GM21717 (cell line): ENCODE data around the gene SEC61G.

Experiments used
- ATAC-seq: cut with Tn5 transposase; IDR thresholded peaks from one replicate; pipeline ENCODE4 v1.9.1; 2021; ENCODE audit warnings: mild to moderate bottlenecking, moderate library complexity; ENCODE audit not compliant: unreplicated experiment

SEC61G gene

GRCh38 chr7:54758702-54759592, at the start of gene SEC61G:
TSS of gene SEC61G (minus strand) at chr7:54759211. CDS start at chr7:54757588, 1,623 bp downstream.
- ATAC-seq, result peak; percentile 91

DNA sequence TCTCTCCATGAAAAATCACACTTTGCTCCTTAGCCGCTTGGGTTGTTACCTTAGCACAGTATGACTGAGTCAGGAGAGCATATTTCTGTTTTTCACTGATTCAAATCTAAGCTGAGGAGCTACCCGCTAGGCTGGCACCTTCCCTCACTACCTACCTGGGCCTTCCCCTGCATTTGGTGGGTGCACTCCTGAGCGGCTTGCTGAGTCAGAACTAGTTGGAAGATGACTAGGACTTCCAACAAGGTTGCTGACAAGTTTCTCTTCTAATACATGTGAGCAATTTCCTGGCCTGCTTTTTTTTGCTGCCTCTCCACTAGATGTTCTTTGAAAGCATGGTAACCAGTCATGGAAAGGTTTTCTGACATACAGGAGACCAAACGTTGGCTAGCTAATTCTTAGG, 43.8 kb upstream of the SEC61G start:
- peak; percentile 80 for ATAC-seq

- ATAC-seq, result no peak
Measured at GRCh38 chr7:54802114-54802513, 43.1 kb upstream of the SEC61G start.

DNA sequence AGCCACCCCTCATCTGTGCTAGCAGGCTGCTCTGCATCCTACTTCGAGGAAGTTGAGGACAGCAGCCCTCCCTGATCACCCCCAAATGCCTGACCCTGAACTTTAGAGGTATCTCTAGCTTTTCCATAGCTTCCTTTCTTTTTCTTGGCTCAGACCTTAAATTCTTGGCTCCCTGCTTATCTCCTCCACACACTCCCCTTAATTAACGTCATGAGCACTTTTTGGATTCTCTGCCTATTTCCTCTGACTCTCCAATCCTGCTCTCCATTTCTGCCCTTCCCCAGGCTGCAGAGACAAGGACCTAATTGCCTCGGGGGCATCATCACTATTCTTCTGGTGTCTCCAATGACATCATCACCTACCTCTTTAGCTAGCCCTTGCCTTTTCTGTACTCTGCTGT, 40.8 kb upstream of the SEC61G start:
- ATAC-seq, result no peak

- no peak for ATAC-seq
Measured at GRCh38 chr7:54798530-54798929, 39.5 kb upstream of the SEC61G start.

- no peak for ATAC-seq
Measured at GRCh38 chr7:54796853-54797252, 37.8 kb upstream of the SEC61G start.

DNA sequence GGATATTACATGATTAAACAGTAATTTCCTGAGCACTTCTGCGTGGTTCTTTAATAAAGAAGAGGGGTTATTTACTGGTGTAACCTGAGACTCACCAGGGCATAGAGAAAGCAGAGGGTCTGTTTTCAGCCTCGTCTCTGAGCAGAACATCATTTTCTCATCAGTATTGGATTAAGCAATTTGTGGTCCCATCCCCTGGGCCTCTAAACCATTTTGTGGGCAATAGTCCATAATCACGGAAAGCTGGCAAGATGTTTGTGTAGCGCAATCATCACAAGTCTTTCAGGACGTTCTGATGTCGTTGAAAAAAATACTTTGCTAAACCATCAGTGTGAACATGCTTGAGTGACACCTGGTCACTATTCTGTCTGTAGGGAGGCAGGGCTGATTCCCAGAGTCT, 37.1 kb upstream of the SEC61G start:
- ATAC-seq, result no peak

DNA sequence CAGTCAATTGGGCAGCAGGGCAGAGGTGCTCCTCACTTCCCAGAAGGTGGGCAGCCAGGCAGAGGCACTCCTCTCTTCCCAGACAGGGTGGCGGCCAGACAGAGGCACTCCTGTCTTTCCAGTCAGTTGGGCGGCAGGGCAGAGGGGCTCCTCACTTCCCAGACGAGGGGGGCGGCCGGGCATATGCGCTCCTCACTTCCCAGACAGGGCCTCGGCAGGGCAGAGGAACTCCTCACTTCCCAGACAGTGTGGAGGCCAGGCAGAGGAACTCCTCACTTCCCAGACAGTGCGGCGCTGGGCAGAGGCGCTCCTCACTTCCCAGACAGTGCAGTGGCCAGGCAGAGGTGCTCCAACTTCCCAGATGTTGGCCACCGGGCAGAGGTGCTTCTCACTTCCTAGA, 33.4 kb upstream of the SEC61G start:
- no peak for ATAC-seq

GRCh38 chr7:54788664-54789063, 29.7 kb upstream of the SEC61G start:
- ATAC-seq, result peak; percentile 87

DNA sequence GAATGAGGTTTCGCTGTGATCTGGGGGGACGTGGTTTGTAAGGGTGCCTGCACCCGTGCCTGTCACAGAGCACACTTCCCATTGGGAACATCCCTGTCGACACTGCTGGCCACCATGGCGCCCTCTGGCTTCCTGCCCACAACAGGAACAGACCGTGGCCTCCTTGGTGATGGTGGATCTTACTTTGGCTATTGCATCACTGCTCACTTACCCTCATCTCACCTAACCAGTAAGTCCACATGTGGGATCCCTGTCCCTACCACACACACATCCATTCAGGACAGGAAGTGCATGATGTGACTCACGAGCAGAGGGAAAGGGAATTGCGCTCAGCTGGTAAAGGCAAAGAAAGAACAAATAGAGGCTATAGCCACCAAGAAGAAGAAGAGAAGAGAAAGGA, 26.2 kb upstream of the SEC61G start:
- ATAC-seq, result no peak

DNA sequence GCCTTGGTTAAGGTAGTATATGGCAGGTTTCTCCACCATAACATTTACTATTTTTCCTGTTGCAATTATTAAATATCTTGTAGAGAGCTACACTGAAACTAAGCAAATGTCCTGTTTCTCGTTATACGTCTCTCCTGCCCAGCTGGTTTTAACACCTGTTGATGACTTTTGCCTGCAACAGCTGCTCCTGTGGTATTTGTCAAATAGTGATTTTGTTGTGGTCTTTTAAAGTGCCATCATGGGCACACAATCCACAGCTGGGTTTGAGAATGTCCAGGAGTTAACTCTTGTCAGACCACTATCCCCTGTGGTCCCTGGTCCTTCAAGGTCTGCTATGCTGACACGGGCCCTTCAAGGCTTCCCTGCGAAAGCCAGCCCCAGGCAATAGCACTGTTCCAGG, 24.9 kb upstream of the SEC61G start:
- ATAC-seq, result no peak

- ATAC-seq, result no peak
Measured at GRCh38 chr7:54782829-54783228, 23.8 kb upstream of the SEC61G start.

DNA sequence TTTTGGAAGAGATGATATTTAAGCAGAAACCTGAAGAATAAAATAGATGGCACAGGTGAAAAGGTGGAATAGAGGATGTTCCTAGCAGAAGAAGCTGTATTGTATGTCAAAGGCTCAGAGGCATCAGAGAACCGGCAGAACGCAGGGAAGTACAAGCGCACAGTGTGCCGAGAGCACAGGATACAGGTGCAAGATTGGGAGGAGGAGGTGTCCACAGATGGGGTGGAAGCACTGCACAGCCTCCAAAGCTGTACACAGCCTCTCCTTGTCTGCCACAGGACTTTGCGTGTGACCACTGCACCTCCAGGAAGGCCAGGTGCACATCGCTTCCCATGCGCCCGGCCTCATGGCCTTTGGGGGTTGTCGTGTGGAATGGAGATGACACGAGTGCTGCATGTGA, 23.3 kb upstream of the SEC61G start:
- no peak for ATAC-seq

GRCh38 chr7:54781134-54781920, 22.3 kb upstream of the SEC61G start:
- ATAC-seq, result no peak

GRCh38 chr7:54780490-54780889, 21.5 kb upstream of the SEC61G start:
- no peak for ATAC-seq

GRCh38 chr7:54778696-54779540, 19.9 kb upstream of the SEC61G start:
- no peak for ATAC-seq

GRCh38 chr7:54778166-54778565, 19.2 kb upstream of the SEC61G start:
- ATAC-seq, result no peak

DNA sequence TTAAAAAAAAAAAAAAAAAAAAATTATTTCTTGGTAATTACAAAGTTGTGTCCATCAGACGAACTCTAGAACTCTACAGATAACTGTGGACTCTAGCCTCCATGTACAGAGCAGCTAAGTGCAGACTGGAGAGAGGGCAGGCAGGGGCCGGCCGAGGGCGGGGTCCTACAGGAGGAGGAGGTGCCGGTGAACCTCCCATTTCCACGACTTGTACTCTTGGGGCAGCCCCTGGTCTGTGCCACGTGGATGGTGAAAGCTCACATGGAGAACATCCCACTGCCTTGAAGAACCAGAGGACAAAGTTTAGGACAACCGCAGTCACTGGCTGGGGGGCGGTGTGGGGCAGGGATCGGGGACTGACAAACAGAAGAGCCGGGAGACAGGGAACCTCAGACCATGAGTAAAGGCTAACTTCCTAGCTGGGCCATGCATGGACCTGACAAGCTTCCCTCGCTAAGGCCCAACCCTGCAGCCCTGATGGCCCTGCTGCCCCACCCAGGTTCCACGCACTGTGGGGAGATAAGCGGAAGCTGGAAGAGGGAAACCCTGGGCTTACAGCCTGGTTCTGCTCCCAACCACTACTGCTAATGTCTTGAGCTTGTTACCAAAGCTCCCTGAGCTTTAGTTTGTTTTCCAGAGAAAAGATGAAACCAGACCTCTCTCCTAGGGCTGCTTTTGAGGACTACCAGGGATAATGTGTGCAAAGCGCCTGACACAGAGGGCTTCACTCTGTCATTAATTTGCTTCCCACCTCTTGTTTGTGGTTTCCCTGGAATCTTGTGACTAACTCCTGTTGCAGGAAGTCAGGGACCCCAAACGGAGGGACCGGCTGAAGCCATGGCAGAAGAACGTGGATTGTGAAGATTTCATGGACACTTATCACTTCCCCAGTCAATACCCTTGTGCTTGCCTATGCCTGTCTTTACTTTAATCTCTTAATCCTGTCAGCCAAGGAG, 16.1 kb upstream of the SEC61G start:
- no peak for ATAC-seq

DNA sequence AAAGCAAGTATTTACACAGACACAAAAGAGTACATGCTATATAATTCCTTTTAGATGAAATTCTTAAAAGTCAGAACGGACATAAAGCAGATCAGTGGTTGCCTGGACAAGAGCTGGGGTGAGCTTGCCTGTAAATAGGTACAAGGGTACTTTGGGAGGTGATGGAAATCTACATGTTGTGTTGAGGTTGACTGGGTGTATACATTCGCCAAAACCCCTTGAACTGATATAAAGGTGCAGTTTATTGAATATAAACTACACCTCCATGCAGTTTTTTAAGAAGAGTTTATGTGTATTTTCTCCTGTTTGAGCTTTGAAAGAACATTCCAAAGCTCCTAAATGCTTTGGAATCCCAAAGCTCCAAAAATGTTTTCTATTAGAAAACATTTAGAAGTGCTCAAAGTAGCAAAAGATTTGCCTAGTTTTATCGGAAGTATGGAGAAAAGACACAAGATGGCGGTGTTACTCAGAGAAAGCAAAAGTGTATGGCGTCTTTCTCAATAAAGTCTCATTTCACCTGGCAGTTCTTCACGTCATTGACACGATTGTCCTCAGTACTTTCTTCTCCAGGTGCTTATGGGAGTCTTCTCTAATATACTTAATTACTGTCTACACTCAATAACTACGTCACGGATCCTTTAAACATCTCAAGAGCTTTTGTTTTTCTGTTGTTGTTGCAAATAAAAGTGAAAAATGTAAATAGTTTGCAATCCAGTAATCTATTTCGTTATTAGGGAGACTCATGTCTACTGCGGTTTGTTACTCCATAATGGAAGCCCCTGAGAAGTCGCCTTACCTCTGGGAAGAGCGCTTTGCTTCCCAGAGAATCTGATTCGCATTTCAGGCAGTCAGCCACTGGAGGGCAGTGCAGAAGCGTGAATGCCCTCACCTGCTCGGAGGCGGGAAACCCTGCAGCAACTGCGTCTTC, 14.7 kb upstream of the SEC61G start:
- peak; percentile 80 for ATAC-seq
